RPMI7951 (cell line): ENCODE data around the gene MT1B. TPM values are rescaled to one million over a fixed set of nuclear protein-coding genes. Genes with fewer than 3 reads are reported as not detected.
"Not testable (repeated sequence)": the region's sequence is repeated elsewhere in the genome, so short reads cannot be mapped to it uniquely, and the experiment has no call there.

ENCODE experiments used
- DNase-seq: peaks from one replicate; pipeline ENCODE4 v3.0.0-alpha.2; 2012; ENCODE audit warnings: low read depth
- total RNA-seq: library from RNA; depleted of rRNA; stranded (reverse); fragments of >200 nt; shearing (Covaris generic); gene quantifications from 2 replicates; pipeline ENCODE4 v1.2.3, GENCODE V29; 2014

The MT1B gene
- total RNA-seq, 1 experiment from 2014 or later, result not detected

DNA sequence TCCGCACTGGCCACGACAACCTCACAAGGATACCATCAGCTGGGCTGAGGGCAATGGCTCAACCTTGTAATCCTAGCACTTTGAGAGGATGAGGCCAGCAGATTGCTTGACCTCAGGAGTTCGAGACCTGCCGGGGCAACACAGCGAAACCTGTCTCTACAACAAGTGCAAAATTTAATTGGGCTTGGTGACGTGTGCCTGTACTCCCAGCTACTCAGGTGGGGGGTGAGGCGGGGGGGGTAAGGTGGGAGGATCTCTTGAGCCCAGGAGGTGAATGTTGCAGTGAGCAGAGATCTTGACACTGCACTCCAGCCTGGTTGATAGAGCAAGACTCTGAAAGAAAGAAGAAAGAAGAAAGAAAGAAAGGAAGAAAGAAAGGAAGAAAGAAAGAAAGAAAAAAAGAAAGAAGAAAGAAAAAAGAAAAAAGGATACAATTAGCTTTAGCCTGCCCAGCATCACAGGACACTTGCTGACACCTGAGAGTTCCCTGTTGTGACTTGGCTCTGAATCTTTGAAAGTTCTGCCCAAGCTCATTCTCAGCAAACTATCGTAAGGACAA lies 31.3 kb upstream of the MT1B start:
- DNase-seq, result no peak

DNA sequence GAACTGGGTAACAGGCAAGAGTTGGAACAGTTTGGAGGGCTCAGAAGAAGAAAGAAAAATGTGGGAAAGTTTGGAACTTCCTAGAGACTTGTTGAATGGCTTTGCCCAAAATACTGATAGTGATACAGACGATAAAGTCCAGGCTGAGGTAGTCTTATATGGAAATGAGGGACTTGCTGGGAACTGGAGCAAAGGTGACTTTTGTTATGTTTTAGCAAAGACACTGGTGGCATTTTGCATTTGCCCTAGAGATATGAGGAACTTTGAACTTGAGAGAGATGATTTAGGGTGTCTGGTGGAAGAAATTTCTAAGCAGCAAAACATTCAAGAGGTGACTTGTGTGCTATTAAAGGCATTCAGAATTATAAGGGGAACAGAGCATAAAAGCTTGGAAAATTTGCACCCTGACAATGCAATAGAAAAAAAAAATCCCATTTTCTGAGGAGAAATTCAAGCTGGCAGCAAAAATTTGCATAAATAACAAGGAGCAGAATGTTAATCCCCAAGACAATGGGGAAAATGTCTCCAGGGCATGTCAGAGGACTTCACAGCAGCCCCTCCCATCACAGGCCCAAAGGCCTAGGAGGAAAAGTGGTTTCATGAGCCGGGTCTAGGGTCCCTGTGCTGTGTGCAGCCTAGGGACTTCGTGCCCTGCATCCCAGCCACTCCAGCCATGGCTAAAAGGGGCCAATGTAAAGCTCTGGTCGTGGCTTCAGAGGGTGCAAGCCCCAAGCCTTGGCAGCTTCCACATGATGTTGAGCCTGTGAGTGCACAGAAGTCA lies 29.8 kb upstream of the MT1B start:
- not testable (repeated sequence) for DNase-seq

DNA sequence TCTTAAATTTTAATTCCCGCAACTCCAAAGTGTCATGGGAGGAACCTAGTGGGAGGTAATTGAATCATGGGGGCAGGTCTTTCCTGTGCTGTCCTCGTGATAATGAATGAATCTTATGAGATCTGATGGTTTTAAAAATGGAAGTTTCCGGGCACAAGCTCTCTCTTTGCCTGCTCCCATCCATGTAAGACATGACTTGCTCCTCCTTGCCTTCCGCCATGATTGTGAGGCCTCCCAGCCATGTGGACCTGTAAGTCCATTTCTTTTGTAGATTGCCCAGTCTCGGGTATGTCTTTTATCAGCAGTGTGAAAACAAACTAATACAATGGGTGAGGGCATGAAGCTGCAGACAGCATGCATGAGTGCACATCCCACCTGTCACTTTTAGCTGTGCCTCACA lies 28.5 kb upstream of the MT1B start:
- DNase-seq, result not testable (repeated sequence)

DNA sequence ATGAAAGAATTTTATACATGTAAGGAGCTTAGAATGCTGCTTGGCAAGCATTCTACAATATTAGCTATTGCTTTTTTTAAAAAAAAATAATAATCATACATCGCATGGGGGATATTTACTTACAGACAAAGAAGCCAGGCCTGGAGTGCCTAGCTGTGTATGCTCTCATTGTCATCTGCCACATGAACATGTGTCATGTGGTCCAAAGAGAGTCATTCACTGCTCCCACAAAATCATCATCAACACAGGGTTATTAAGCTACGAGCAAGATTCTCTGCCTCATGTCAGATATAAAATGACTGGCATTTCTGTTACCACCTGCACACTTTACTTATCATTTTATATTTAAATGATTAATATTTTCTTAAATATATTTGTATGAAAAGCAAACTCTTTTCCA lies 28.0 kb upstream of the MT1B start:
- no peak for DNase-seq

- peak; percentile 91 for DNase-seq
Observed at GRCh38 chr16:56625140-56625942, 26.3 kb upstream of the MT1B start, which contains the start of gene MT1E. TSS of gene MT1E (plus strand) at chr16:56625781. CDS start at chr16:56625852, 71 bp downstream.

DNA sequence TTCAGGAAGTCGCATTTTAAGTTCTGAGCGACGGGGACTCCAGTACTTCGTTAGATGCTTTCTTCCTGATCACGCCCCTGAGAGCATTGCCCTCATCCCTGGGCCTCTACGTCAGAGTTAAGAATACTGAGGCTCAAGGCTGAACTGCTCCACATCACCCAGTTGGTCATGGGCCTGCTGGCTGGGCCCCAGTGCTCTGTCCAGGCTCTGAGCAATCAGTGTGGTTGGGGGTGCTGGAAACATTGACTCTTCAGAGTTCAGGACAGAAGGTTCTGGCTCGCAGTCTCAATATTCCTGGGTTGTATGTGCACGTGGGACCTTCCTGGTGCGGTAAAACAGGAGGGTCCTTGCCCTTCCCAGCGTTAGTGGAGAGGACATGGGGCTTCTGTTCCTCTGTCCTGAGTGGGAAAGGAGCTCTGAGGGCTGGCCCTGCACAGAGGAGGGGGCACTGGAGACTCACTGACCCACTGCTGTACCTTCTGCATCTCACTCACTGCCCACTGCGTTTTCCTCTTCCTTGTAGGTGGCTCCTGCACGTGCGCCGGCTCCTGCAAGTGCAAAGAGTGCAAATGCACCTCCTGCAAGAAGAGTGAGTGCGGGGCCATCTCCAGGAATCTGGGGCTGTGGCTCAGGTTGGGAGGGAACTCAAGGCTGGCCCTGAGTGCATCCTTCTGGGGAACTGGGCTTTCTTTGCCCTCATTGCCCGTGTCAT lies 25.6 kb upstream of the MT1B start:
- no peak for DNase-seq

DNA sequence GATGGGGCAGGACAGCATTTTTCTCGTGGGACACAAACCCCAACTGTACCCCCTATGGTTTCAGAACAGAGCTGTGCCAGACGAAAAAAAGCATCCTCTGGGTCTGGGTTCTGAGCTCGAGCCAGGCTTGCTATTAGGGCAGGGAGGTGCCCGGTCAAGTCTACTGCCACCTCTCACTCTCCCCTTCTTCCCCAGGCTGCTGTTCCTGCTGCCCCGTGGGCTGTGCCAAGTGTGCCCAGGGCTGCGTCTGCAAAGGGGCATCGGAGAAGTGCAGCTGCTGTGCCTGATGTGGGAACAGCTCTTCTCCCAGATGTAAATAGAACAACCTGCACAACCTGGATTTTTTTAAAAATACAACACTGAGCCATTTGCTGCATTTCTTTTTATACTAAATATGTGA lies 25.0 kb upstream of the MT1B start:
- DNase-seq, result no peak

GRCh38 chr16:56628486-56629350 lies 23.0 kb upstream of the MT1B start:
- DNase-seq, result peak; percentile 39

DNA sequence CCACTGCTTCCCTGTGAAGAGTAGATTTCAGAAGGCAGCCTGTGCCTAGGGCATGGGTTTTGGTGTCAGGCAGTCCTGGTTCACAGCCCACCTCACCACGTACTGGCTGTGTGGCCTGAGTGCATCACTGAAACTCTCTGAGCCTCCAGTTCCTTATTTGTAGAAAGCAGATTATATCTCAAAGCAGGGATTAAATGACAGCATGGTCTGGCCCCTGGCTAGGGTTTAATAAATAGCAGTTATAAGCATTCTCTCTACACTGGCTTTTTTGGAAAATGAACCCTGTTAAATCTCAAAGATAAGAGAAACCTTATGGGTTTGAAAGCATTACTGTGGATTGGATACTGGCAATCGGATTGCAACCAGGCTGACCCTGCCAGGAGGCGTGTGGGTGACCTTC lies 22.2 kb upstream of the MT1B start:
- no peak for DNase-seq

GRCh38 chr16:56630134-56630533 lies 21.6 kb upstream of the MT1B start:
- no peak for DNase-seq

DNA sequence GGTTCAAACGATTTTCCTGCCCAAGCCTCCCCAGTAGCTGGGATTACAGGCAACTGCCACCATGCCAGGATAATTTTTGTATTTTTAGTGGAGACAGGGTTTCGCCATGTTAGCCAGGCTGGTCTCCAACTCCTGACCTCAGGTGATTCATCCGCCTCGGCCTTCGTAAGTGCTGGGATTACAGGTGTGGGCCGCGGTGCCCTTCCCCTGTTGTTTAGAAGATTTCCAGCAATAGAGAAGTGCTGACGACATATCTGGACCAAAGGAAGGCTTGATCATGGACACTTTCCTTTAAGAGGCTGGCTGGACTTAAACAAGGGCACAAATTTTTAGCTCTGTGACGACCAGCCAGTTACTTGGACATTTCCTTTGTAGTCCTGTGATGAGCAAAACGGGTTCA lies 20.5 kb upstream of the MT1B start:
- DNase-seq, result no peak

- DNase-seq, result no peak
Observed at GRCh38 chr16:56631832-56632155, 19.9 kb upstream of the MT1B start.

DNA sequence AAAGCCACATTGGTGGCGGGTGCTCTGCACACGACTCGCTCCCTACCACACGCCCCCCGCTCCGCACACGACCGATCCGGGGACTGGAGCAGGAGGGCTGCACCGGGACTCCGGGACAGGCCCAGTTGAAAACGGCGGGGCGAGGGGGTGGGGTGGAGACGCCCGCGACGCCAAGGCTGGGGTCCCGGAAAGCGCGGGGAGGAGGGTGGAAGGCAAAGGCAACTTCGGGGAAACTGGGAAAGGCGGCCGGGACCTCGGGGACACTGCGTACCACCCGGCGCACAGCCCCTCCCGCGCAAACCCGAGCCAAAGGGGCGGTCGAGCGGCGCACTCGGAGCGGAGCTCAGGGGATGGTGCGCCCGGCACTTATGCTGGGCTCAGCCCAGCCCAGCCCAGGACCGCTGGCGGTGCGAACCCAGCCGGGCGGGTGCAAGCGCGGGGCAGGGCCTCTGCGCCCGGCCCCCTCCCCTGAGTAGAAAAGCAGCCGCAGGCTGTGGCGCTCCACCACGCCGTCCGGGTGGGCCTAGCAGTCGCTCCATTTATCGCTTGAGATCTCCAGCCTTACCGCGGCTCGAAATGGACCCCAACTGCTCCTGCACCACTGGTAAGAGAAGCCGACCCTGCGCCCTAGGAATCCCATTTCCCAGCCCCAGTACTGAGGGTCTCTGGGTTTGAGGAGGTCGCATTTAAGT lies 19.4 kb upstream of the MT1B start, which contains the start of gene MT1M:
Gene MT1M (plus strand): TSS at position 504 of the 692 bp plus-strand sequence. CDS start 73 bp downstream, at position 577.
- peak; percentile 26 for DNase-seq

GRCh38 chr16:56632848-56633365 lies 18.8 kb upstream of the MT1B start:
- no peak for DNase-seq

DNA sequence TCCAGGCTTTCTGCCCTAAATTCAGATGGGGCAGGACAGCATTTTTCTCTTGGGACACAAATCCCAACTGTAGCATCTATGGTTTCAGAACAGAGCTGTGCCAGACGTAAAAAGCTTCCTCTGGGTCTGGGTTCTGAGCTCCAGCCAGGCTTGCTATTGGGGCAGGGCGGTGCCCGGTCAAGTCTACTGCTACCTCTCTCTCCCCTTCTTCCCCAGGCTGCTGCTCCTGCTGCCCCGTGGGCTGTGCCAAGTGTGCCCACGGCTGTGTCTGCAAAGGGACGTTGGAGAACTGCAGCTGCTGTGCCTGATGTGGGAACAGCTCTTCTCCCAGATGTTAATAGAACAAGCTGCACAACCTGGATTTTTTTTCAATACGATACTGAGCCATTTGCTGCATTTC lies 18.2 kb upstream of the MT1B start:
- DNase-seq, result no peak

GRCh38 chr16:56634715-56635440 lies 16.8 kb upstream of the MT1B start:
- no peak for DNase-seq

GRCh38 chr16:56635441-56635967 lies 16.2 kb upstream of the MT1B start:
- no peak for DNase-seq

DNA sequence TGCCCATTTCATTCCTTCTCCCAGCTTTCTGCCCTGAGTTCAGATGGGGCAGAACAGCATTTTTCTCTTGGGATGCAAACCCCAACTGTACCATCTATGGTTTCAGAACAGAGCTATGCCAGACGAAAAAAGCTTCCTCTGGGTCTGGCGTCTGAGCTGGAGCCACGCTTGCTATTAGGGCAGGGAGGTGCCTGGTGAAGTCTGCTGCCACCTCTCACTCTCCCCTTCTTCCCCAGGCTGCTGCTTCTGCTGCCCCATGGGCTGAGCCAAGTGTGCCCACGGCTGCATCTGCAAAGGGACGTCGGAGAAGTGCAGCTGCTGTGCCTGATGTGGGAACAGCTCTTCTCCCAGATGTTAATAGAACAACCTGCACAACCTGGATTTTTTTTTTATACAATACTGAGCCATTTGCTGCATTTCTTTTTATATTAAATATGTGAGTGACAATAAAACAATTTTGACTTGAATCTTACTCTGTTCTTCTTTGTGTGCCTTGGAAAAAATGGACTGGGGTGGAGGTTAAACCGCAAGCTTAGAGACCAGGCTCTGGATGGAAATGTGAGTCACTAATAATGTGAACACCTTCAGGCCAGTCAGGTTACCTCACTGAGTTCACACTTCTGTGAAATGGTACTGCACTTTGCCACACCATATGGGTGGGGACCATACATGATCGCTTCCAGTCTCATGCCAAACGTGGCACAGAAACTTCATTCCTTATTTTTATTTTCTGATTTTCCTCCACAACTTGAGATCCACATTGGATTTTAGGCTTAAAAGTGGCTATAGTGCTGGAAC lies 14.9 kb upstream of the MT1B start:
- DNase-seq, result no peak
